Activated effector memory CD4-positive, alpha-beta T cell treated with Interleukin-2 at 50 U/mL for 16 hours (primary cell): ENCODE measurements around the gene LDLRAP1.

ENCODE experiments used
- DNase-seq: peaks from one replicate; pipeline ENCODE4 v3.0.0-alpha.2; 2020

Gene LDLRAP1

GRCh38 chr1:25543425-25544242, at the start of gene LDLRAP1:
LDLRAP1 (plus strand) TSS chr1:25543606; CDS start chr1:25543699, 93 bp downstream.
- DNase-seq: peak; percentile 48

- DNase-seq: no peak
Measured at GRCh38 chr1:25494952-25495351, 48.5 kb upstream of the LDLRAP1 start.

GRCh38 chr1:25500694-25501093, 42.7 kb upstream of the LDLRAP1 start:
- DNase-seq: no peak

- no peak for DNase-seq
Measured at GRCh38 chr1:25501235-25502058, 42.0 kb upstream of the LDLRAP1 start.

- no peak for DNase-seq
Measured at GRCh38 chr1:25502957-25503356, 40.4 kb upstream of the LDLRAP1 start.

GRCh38 chr1:25503551-25504426, 39.6 kb upstream of the LDLRAP1 start:
- DNase-seq: peak; percentile 56

GRCh38 chr1:25504706-25505595, 38.5 kb upstream of the LDLRAP1 start:
- no peak for DNase-seq

GRCh38 chr1:25505656-25506385, 37.6 kb upstream of the LDLRAP1 start:
- DNase-seq: no peak

GRCh38 chr1:25506566-25507463, 36.6 kb upstream of the LDLRAP1 start:
- peak; percentile 25 for DNase-seq

- no peak for DNase-seq
Measured at GRCh38 chr1:25513666-25514065, 29.7 kb upstream of the LDLRAP1 start.

GRCh38 chr1:25515033-25515432, 28.4 kb upstream of the LDLRAP1 start:
- DNase-seq: no peak

- no peak for DNase-seq
Measured at GRCh38 chr1:25516686-25517085, 26.7 kb upstream of the LDLRAP1 start.

GRCh38 chr1:25517476-25518394, 25.7 kb upstream of the LDLRAP1 start:
- DNase-seq: no peak

GRCh38 chr1:25519624-25520023, 23.8 kb upstream of the LDLRAP1 start:
- DNase-seq: no peak

- DNase-seq: peak; percentile 51
Measured at GRCh38 chr1:25520446-25521061, 22.9 kb upstream of the LDLRAP1 start.

GRCh38 chr1:25522031-25522655, 21.3 kb upstream of the LDLRAP1 start:
- no peak for DNase-seq

GRCh38 chr1:25523542-25523941, 19.9 kb upstream of the LDLRAP1 start:
- DNase-seq: no peak
